ENCODE data around the gene DAGLA. TPM values are rescaled to one million over a fixed set of nuclear protein-coding genes. Genes with fewer than 3 reads are reported as not detected.

DAGLA gene
- total and polyA plus RNA-seq, 2 donors (not counting 3 experiments of a cell fraction or from before 2014, with no cell fraction given), result 2.5 to 4.7 TPM

DNA sequence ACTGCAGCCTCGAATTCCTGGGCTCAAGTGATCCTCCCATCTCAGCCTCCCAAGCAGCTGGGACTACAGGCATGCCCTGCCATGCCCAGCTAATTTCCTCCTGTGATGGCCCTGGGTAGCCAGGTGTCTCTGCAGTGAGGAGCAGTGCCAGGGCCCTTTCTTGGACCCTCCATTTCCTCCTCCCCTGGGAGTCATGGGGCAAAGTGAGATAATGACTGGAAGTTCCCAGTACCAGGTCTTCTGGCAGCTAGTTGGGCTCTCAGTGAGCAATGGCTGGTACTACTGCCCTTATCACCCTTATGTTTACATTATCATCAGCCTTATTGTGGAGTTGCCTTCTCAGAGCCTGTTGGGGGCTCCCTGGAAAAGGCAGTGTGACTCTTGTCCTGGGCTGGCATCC, 17.6 kb downstream of the DAGLA start:
- Histone ChIP-seq H3K27ac (ENCODE audit: insufficient read depth, low read depth, low read length) (no peak overlapping the region), H4K20me1 (replicated peaks; ENCODE audit: control insufficient read depth, extremely low read depth, insufficient read depth, low read length) (no peaks in the 10 kb centered on the region), H3K4me1 (ENCODE audit: control insufficient read depth, extremely low read depth, insufficient read depth, low read length) (peaks cover 11% of the 10 kb centered on the region), H3K4me3 (replicated peaks in 1 of 3; ENCODE audit: insufficient read depth in 1 of 3, low read depth in 1 of 3, low read length in 3 of 3) (no peak overlapping the region), H3K9me1 (replicated peaks; ENCODE audit: control insufficient read depth, extremely low read depth, insufficient read depth, low read length) (no peaks in the 10 kb centered on the region), H2AFZ (ENCODE audit: low read depth, low read length) (no peak overlapping the region), H3K9me3 (replicated peaks; ENCODE audit: control insufficient read depth, insufficient read depth, low read length) (no peaks in the 10 kb centered on the region), H3K9ac (replicated peaks; ENCODE audit: extremely low read depth, insufficient read depth, low read length) (no peak overlapping the region), H3K4me2 (ENCODE audit: insufficient read depth, low read length) (no peak overlapping the region), H3K36me3 (ENCODE audit: control insufficient read depth in 2 of 2, extremely low read depth in 1 of 2, insufficient read depth in 2 of 2, low read length in 2 of 2) (no peaks in the 10 kb centered on the region), H3K79me2 (ENCODE audit: control insufficient read depth, insufficient read depth, low read length) (no peaks in the 10 kb centered on the region), H3K27me3 (ENCODE audit: control insufficient read depth in 2 of 2, insufficient read depth in 2 of 2, low read length in 2 of 2) (no peaks in the 10 kb centered on the region)
- ChIA-PET CTCF (interaction anchor here (1.0 to 3.1 kb wide), 4 partner anchors 10 to 37 kb away, joined by 3 to 17 read pairs (median 6); no protein-coding TSS in a partner anchor), POLR2A (no interaction called here)
- no peak for DNase-seq (ENCODE audit: low read depth, low spot score)
- dilution Hi-C loops (cut with MboI; ENCODE audit: extremely low pct_ligation_motif_present, low sequenced_read_pairs) (no loop called here), intact Hi-C loops (cut with micrococcal nuclease) (loop anchor here (2.0 kb wide), 1 partner anchor 15 kb away; no protein-coding TSS in a partner anchor)
- no TSS peak for BruUV-seq (replicated peaks)
- TF ChIP-seq CTCF (IDR thresholded peaks at IDR 0.05; ENCODE audit: extremely low read depth in 1 of 2, insufficient read depth in 1 of 2, low read depth in 1 of 2, low read length in 2 of 2), result no peak
- TF ChIP-seq EZH2 (IDR thresholded peaks at IDR 0.05; ENCODE audit: borderline replicate concordance, low read depth, low read length, severe bottlenecking), result no peak
- no peak for TF ChIP-seq GATA2 (IDR thresholded peaks at IDR 0.05; ENCODE audit: insufficient read depth, insufficient read length, low read depth, low read length)
- TF ChIP-seq, protein P1, sequence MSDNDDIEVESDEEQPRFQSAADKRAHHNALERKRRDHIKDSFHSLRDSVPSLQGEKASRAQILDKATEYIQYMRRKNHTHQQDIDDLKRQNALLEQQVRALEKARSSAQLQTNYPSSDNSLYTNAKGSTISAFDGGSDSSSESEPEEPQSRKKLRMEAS (IDR thresholded peaks at IDR 0.05; ENCODE audit: insufficient read depth, insufficient read length), result no peak
- no peak for TF ChIP-seq POLR2AphosphoS5 (IDR thresholded peaks at IDR 0.05; ENCODE audit: insufficient read depth, low read depth, low read length)
- no peak for TF ChIP-seq MYC (IDR thresholded peaks at IDR 0.05; ENCODE audit: low read depth, low read length)
- no peak for TF ChIP-seq POLR2A (IDR thresholded peaks at IDR 0.05; ENCODE audit: low read depth, low read length)
- TF ChIP-seq FOS (IDR thresholded peaks at IDR 0.05; ENCODE audit: borderline replicate concordance, insufficient read depth, low read length), result no peak
- TF ChIP-seq JUN (IDR thresholded peaks at IDR 0.05; ENCODE audit: borderline replicate concordance, insufficient read depth, insufficient read length, low read depth), result no peak
- no peak for FAIRE-seq

All from endothelial cell of umbilical vein (primary cell).